SIG-M5 treated with dmso at 0.1 percent for 504 hours (cell line): Measurements from ENCODE around the gene SCGB1C2.
"Not testable (repeated sequence)": the region's sequence is repeated elsewhere in the genome, so short reads cannot be mapped to it uniquely, and the experiment has no call there.

Source experiments
- DNase-seq: peaks from one replicate; lab custom pipeline; 2025; ENCODE audit not compliant: unreplicated experiment; lab: John Stamatoyannopoulos, UW

Gene SCGB1C2

GRCh38 chr17:137166-137807 is at the start of gene SCGB1C2:
Gene SCGB1C2, plus strand, starts transcription at chr17:137569. Its CDS starts 22 bp downstream, at chr17:137591.
- not testable (repeated sequence) for DNase-seq

GRCh38 chr17:113111-113510 is 24.3 kb upstream of the SCGB1C2 start:
- not testable (repeated sequence) for DNase-seq

GRCh38 chr17:118339-118917 is 18.9 kb upstream of the SCGB1C2 start:
- not testable (repeated sequence) for DNase-seq

- DNase-seq: not testable (repeated sequence)
Observed at GRCh38 chr17:133932-134331, 3.4 kb upstream of the SCGB1C2 start.

- not testable (repeated sequence) for DNase-seq
Observed at GRCh38 chr17:134332-134785, 3.0 kb upstream of the SCGB1C2 start.

- DNase-seq: not testable (repeated sequence)
Observed at GRCh38 chr17:135022-135421, 2.3 kb upstream of the SCGB1C2 start.

- DNase-seq: not testable (repeated sequence)
Observed at GRCh38 chr17:135895-136294, 1.5 kb upstream of the SCGB1C2 start.

GRCh38 chr17:136531-136930 is 838 bp upstream of the SCGB1C2 start:
- DNase-seq: not testable (repeated sequence)

GRCh38 chr17:139401-140205 is 2.2 kb downstream of the SCGB1C2 start:
- not testable (repeated sequence) for DNase-seq

- peak; percentile 37 for DNase-seq
Observed at GRCh38 chr17:142102-142661, 4.8 kb downstream of the SCGB1C2 start.

GRCh38 chr17:142876-143784 is 5.8 kb downstream of the SCGB1C2 start:
- DNase-seq: no peak

GRCh38 chr17:143785-144281 is 6.5 kb downstream of the SCGB1C2 start:
- peak; percentile 64 for DNase-seq

GRCh38 chr17:144936-145670 is 7.7 kb downstream of the SCGB1C2 start:
- no peak for DNase-seq

- DNase-seq: no peak
Observed at GRCh38 chr17:145671-146541, 8.5 kb downstream of the SCGB1C2 start.

GRCh38 chr17:146546-146945 is 9.2 kb downstream of the SCGB1C2 start:
- DNase-seq: no peak

GRCh38 chr17:146983-147761 is 9.8 kb downstream of the SCGB1C2 start:
- DNase-seq: no peak

GRCh38 chr17:147796-148740 is 10.7 kb downstream of the SCGB1C2 start:
- no peak for DNase-seq
